ENCODE measurements around the gene SULF2.

DNA sequence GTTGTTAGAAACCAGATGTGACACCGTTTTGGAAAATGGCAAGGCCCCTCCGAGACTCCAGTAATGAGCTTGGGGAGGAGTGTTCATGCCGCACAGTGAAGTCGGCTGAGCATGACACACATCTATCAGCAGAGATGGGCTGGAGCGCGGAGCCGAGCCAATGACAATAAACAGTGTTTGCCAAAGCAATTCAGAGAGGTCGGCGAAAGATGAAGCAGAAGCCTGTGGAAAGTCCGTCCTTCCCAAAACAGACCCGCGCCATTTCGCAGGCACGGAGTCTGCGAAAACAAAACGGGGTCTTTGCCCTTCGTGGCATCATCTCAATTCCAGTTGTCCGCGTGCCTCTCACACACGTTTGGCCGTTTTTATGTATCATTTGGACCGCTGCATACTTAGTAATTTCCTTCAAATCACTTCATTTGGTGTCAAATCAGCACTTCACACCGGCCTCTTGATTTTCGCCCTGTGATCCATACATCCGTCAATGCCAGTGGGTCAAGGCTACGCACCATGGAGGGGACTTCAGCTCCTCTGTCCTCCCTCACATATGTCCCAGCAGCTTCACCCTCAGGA lies 71.3 kb downstream of the SULF2 start:
- TF ChIP-seq POLR2A (IDR thresholded peaks at IDR 0.05) (no peak), CTCF (IDR thresholded peaks at IDR 0.05) (no peak)
